K562 treated with DMSO at 1 percent for 24 hours (cell line): ENCODE measurements around the gene DEFB124. TPM values are rescaled to one million over a fixed set of nuclear protein-coding genes. Genes with fewer than 3 reads are reported as not detected.

Source experiments
- total RNA-seq: library from RNA; unstranded; fragments of 300-600 nt; gene quantifications from 2 replicates; pipeline ENCODE4 v1.2.3, GENCODE V29; 2022; ENCODE audit warnings: low read depth; ENCODE audit not compliant: insufficient read depth

Gene DEFB124, protein sequence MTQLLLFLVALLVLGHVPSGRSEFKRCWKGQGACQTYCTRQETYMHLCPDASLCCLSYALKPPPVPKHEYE
- total RNA-seq = not detected in 2 replicates

GRCh38 chr20:31474758-31475427 is at the start of gene DEFB124, which contains the start of gene REM1:
Gene DEFB124, minus strand, starts transcription at chr20:31475127. Its CDS starts 2,114 bp downstream, at chr20:31473013.
Gene REM1, plus strand, starts transcription at chr20:31475288. Its CDS starts 1,158 bp downstream, at chr20:31476446.

GRCh38 chr20:31514154-31515071 is 39.5 kb upstream of the DEFB124 start, which contains the start of gene HM13:
Gene HM13, plus strand, starts transcription at chr20:31514442. Its CDS starts 110 bp downstream, at chr20:31514552.

GRCh38 chr20:31440012-31440659 is 34.8 kb downstream of the DEFB124 start, which contains the start of gene DEFB123:
Gene DEFB123, plus strand, starts transcription at chr20:31440632. Its CDS starts 67 bp downstream, at chr20:31440699.

Other genes starting within 250 kb of the DEFB124 start
- not detected in 2 replicates for gene DEFB115, start 217.5 kb downstream of the DEFB124 start, total RNA-seq
- gene DEFB116, start 166.5 kb downstream of the DEFB124 start, total RNA-seq = not detected in 2 replicates
- not detected in 2 replicates for gene DEFB118, start 106.5 kb downstream of the DEFB124 start, total RNA-seq
- gene DEFB119, start 84.5 kb downstream of the DEFB124 start, total RNA-seq = not detected in 2 replicates
- gene DEFB121, start 68.9 kb downstream of the DEFB124 start, total RNA-seq = not detected in 2 replicates
- gene DEFB123, start 34.5 kb downstream of the DEFB124 start, total RNA-seq = not detected in 2 replicates
- not detected in 2 replicates for gene REM1, start 161 bp upstream of the DEFB124 start, total RNA-seq
- 138 and 143 TPM in 2 replicates for gene HM13, start 39.3 kb upstream of the DEFB124 start, total RNA-seq
- gene ID1, start 130.2 kb upstream of the DEFB124 start, total RNA-seq = 742 and 763 TPM in 2 replicates
- not detected in 2 replicates for gene COX4I2, start 162.8 kb upstream of the DEFB124 start, total RNA-seq
- gene BCL2L1, start 247.7 kb upstream of the DEFB124 start, total RNA-seq = 164 and 166 TPM in 2 replicates